Natural killer cell (primary cell): ENCODE data around the gene TMEM171. TPM values are rescaled to one million over a fixed set of nuclear protein-coding genes. Genes with fewer than 3 reads are reported as not detected.

Source experiments
- ATAC-seq, 3 donors: fragments of 150-1000 bp in 2 of 3; fragments of 200-7000 bp in 1 of 3; cut with Tn5 transposase; 1 replicate in 1 of 3; 2 replicates in 2 of 3; pipeline ENCODE4 v1.10.0; 2021; ENCODE audit warnings: mild to moderate bottlenecking in 2 of 3, moderate library complexity in 2 of 3
- DNase-seq, 2 donors: peaks; one replicate each; pipeline versions ENCODE4 v3.0.0 to v3.0.0-alpha.2; 2013 to 2021; ENCODE audit warnings: mixed read lengths in 1 of 2
- H3K27ac ChIP-seq: one replicate; pipeline ENCODE4 v1.5.1; 2013; ENCODE audit warnings: mild to moderate bottlenecking, low read length
- H3K27me3 ChIP-seq: one replicate; pipeline ENCODE4 v1.6.1; 2013; ENCODE audit warnings: low read length; ENCODE audit not compliant: control insufficient read depth, insufficient read depth
- H3K36me3 ChIP-seq: one replicate; pipeline ENCODE4 v1.6.1; 2013; ENCODE audit warnings: low read length; ENCODE audit not compliant: control insufficient read depth, insufficient read depth
- H3K4me1 ChIP-seq: one replicate; pipeline ENCODE4 v1.6.1; 2013; ENCODE audit warnings: low read length; ENCODE audit not compliant: control insufficient read depth, insufficient read depth
- H3K4me3 ChIP-seq: one replicate; pipeline ENCODE4 v1.5.1; 2013; ENCODE audit warnings: low read length
- H3K9me3 ChIP-seq: one replicate; pipeline ENCODE4 v1.6.1; 2013; ENCODE audit warnings: low read length; ENCODE audit not compliant: control insufficient read depth, insufficient read depth
- H3K27ac Mint-ChIP-seq, 2 donors: one replicate each; pipeline ENCODE4 v1.8.0; 2022; ENCODE audit warnings: mild to moderate bottlenecking in 2 of 2, mixed read lengths in 2 of 2, moderate library complexity in 1 of 2
- H3K27me3 Mint-ChIP-seq, 2 donors: one replicate each; pipeline ENCODE4 v1.8.0; 2022; ENCODE audit warnings: low read depth in 2 of 2, mixed read lengths in 2 of 2
- H3K36me3 Mint-ChIP-seq: one replicate; pipeline ENCODE4 v1.8.0; 2022; ENCODE audit warnings: mixed read lengths
- H3K4me1 Mint-ChIP-seq, 2 donors: one replicate each; pipeline ENCODE4 v1.8.0; 2022; ENCODE audit warnings: mixed read lengths in 2 of 2
- H3K4me3 Mint-ChIP-seq: one replicate; pipeline ENCODE4 v1.8.0; 2022; ENCODE audit warnings: mild to moderate bottlenecking, moderate library complexity, mixed read lengths
- H3K9me3 Mint-ChIP-seq, 2 donors: one replicate each; pipeline ENCODE4 v1.8.0; 2022; ENCODE audit warnings: mixed read lengths in 2 of 2
- CTCF ChIP-seq: fragments of 200-600 bp; IDR thresholded peaks from one replicate; pipeline ENCODE4 v1.8.0; 2022; ENCODE audit warnings: antibody characterized with exemption
- WGBS: methylation state at CpG from one replicate; pipeline ENCODE4 v1.1.7; 2013; ENCODE audit warnings: missing lambda C conversion rate; ENCODE audit not compliant: insufficient coverage; 5-methylcytosine and 5-hydroxymethylcytosine counted together
- intact Hi-C: fragments of 100-400 bp; cut with micrococcal nuclease; formaldehyde crosslinking; loops from one replicate; pipeline ENCODE4 v1.14.2; 2022
- total RNA-seq, 4 donors: library from RNA; stranded (reverse); fragments of 120-200 nt in 1 of 4; gene quantifications; one replicate each; pipeline versions ENCODE4 v1.2.3 to v1.2.4, GENCODE V29; 2013 to 2022

The TMEM171 gene
- total RNA-seq, 3 donors from 2014 or later (not counting 1 experiment from before 2014, with no cell fraction given): 0.42 to 2.1 (median 0.88) TPM

DNA sequence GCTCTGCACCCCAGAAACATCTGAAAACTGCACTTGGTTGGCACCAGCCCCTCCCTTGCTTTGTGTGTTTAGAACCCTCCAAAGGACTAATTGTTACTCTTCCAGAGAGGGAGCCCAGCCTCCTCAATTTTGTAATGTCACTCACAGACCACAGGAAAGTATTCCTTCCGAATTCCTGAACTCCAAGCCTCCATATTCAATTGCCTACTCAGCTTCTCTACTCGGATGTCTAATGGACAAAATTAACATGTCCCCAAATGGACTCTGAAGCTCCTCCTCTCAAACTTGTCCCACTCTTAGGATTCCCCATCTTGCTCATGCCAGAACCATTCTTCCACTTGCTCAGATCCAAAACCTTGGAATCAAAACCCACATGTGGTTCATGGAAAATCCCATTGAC is 3.9 kb upstream of the TMEM171 start:
- no peak overlapping the region for H3K4me3 ChIP-seq
- Mint-ChIP-seq H3K9me3 (no peaks in the 10 kb centered on the region), H3K4me1 (peaks cover 0 to 9% of the 10 kb centered on the region in 2 donors), H3K27ac (no peak overlapping the region), H3K4me3 (no peak overlapping the region), H3K36me3 (no peaks in the 10 kb centered on the region), H3K27me3 (peaks cover 32 to 48% of the 10 kb centered on the region in 2 donors)
- no peak for ATAC-seq
- peaks cover 16% of the 10 kb centered on the region for H3K27me3 ChIP-seq
- DNase-seq: no peak
- 76% methylated on average over 2 of the region's 2 CpGs for WGBS
- intact Hi-C loops: no loop called here
- no peaks in the 10 kb centered on the region for H3K9me3 ChIP-seq
- no peak for TF ChIP-seq CTCF
- H3K4me1 ChIP-seq: peaks cover 11% of the 10 kb centered on the region
- H3K27ac ChIP-seq: no peak overlapping the region
- no peaks in the 10 kb centered on the region for H3K36me3 ChIP-seq

GRCh38 chr5:73117088-73117740 is 3.2 kb upstream of the TMEM171 start:
- Histone ChIP-seq H3K27me3 (peaks cover 18% of the 10 kb centered on the region), H3K27ac (no peak overlapping the region), H3K36me3 (no peaks in the 10 kb centered on the region), H3K4me1 (peaks cover 11% of the 10 kb centered on the region), H3K9me3 (no peaks in the 10 kb centered on the region), H3K4me3 (no peak overlapping the region)
- ATAC-seq: no peak
- no peak for DNase-seq
- Mint-ChIP-seq H3K36me3 (no peaks in the 10 kb centered on the region), H3K4me3 (no peak overlapping the region), H3K4me1 (peaks cover 0 to 9% of the 10 kb centered on the region in 2 donors), H3K9me3 (no peaks in the 10 kb centered on the region), H3K27ac (no peak overlapping the region), H3K27me3 (peaks cover 38 to 50% of the 10 kb centered on the region in 2 donors)
- intact Hi-C loops: no loop called here
- no peak for TF ChIP-seq CTCF
- whole genome bisulfite sequencing: 69% methylated on average over 3 of the region's 3 CpGs

GRCh38 chr5:73118391-73118973 is 1.9 kb upstream of the TMEM171 start:
- H3K4me3 Mint-ChIP-seq: peak overlapping the region; percentile 1

More at GRCh38 chr5:73118391-73118973, 1.9 kb upstream of the TMEM171 start:
- H3K36me3 Mint-ChIP-seq: no peaks in the 10 kb centered on the region
- Histone ChIP-seq H3K27ac (no peak overlapping the region), H3K9me3 (no peaks in the 10 kb centered on the region), H3K4me1 (peaks cover 16% of the 10 kb centered on the region), H3K27me3 (peaks cover 16% of the 10 kb centered on the region), H3K36me3 (no peaks in the 10 kb centered on the region), H3K4me3 (no peak overlapping the region)
- no peak overlapping the region for H3K27ac Mint-ChIP-seq
- H3K9me3 Mint-ChIP-seq: no peaks in the 10 kb centered on the region
- 93% methylated on average over 5 of the region's 5 CpGs for WGBS
- TF ChIP-seq CTCF: no peak
- H3K27me3 Mint-ChIP-seq: peaks cover 31 to 38% of the 10 kb centered on the region in 2 donors
- ATAC-seq (no peak), DNase-seq (no peak)
- intact Hi-C loops: no loop called here
- peaks cover 9 to 14% of the 10 kb centered on the region in 2 donors for H3K4me1 Mint-ChIP-seq
